ENCODE results near the gene EIF2S1.
"Not testable (repeated sequence)": the region's sequence is repeated elsewhere in the genome, so short reads cannot be mapped to it uniquely, and the experiment has no call there.

Gene EIF2S1

DNA sequence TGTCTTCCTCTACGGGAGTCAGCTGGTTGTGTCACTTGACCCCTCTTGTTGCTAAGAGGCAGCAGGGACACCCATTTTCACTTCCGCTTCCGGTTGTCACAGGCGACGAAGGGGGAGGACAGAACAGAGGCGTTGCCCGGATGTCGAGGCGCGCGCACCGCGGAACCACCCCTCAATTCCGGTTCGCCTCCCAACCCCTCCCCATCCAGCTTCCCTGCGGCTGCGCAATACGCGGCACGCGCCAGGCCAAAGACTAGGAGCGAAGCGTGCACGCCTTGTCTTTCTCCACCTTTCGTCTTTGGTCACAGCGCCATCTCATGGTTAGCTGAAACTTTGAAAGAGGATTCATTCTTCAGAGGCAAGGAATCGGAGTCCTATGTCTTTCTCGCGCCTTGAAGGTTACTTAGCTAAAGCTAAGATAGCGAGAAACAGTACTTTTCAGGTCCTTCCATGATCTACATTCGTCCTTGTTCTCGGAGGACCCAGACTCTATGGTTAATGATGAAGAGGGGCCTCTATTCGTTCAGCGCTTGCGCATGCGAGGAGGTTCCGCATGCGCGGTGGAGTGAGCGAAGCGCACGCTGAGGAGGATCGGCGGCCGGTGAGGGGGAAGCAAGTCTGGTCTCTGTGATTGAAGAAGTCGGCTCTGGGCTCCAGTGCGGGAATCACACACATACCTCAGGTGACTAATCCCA lies at the start of gene EIF2S1, which contains the start of gene ATP6V1D:
EIF2S1 (plus strand) TSS at position 554 of the 695 bp plus-strand sequence. CDS start 4,440 bp downstream, outside the sequence.
ATP6V1D (minus strand) TSS at position 30 of the 695 bp plus-strand sequence. CDS start 106 bp downstream, outside the sequence.
- ATAC-seq (ENCODE audit: low read depth) (peak; percentile 82), DNase-seq (ENCODE audit: low spot score in 2 of 2) (peak; percentile 96 to 99)
- Mint-ChIP-seq H3K36me3 (peaks cover 4% of the 10 kb centered on the region), H3K4me1 (peaks cover 38% of the 10 kb centered on the region), H3K4me3 (peak within 1 kb of the TSS; percentile 93), H3K9me3 (no peaks in the 10 kb centered on the region), H3K27ac (peak within 1 kb of the TSS; percentile 96), H3K27me3 (no peaks in the 10 kb centered on the region)

DNA sequence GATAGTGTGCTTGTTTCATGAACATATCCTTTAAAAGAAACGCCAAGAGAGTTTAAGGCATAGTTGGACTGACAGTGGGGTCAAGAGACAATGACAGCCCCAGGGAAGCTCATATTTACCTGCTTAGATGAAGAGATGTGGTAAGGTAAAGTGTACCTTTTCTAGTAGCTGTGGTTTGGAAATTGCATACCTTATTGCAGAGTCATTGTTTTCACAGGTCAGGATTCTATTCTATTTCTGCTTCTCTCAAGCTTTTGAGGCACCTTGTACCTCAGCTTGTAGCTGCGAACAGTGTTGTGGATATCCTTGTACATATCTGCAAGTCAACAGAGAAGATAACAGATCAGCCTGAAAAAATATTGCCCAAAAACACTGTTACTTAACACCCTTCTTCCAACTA lies 48.3 kb upstream of the EIF2S1 start:
- no peak for DNase-seq (ENCODE audit: low spot score in 2 of 2)
- Mint-ChIP-seq H3K9me3 (no peaks in the 10 kb centered on the region), H3K27ac (no peak overlapping the region), H3K4me1 (peaks cover 4% of the 10 kb centered on the region), H3K36me3 (peaks cover 12% of the 10 kb centered on the region), H3K4me3 (no peak overlapping the region), H3K27me3 (no peaks in the 10 kb centered on the region)
- no peak for ATAC-seq (ENCODE audit: low read depth)

DNA sequence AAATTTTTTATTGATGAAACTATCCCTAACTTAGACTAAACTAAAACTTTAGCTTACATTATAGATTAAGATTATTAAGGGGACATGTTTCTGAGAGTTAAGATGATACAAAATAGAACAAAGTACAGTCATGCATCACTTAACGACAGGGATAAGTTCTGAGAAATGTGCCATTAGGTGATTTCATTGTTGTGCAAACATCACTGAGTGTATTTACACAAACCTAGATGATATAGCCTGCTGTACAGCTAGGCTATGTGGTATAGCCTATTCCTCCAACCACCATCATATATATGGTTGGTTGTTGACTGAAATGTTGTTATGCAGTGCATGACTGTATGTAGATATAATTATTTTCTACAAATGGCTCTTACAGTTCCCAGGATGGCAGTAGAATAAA lies 47.0 kb upstream of the EIF2S1 start:
- peaks cover 12% of the 10 kb centered on the region for H3K36me3 Mint-ChIP-seq
- ATAC-seq (ENCODE audit: low read depth) (no peak), DNase-seq (ENCODE audit: low spot score in 2 of 2) (no peak)
- H3K4me1 Mint-ChIP-seq = no peaks in the 10 kb centered on the region
- H3K27ac Mint-ChIP-seq = no peak overlapping the region
- no peaks in the 10 kb centered on the region for H3K9me3 Mint-ChIP-seq
- no peaks in the 10 kb centered on the region for H3K27me3 Mint-ChIP-seq
- H3K4me3 Mint-ChIP-seq = no peak overlapping the region

DNA sequence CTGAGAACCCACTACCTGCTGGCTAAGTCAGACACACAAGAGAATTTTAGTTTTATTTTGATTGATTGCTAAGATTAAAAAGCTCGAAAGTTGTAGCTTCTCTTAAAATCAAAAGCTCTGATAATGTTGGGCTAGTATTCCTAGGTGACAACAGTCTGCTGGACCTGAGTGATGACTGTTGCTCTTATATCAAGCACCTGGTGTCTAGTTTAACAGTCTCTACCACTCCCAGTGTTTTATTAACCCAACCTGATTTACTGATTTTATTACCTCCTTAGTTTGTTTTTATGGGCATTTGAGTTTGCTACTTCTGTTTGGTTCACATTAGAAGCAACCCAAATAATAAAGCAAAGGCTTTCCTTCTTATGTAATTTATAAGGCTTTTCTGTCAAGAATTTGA lies 42.3 kb upstream of the EIF2S1 start:
- Mint-ChIP-seq H3K27me3 (no peaks in the 10 kb centered on the region), H3K27ac (no peak overlapping the region), H3K4me1 (no peaks in the 10 kb centered on the region), H3K9me3 (no peaks in the 10 kb centered on the region), H3K4me3 (no peak overlapping the region), H3K36me3 (peaks cover 16% of the 10 kb centered on the region)
- DNase-seq (ENCODE audit: low spot score in 2 of 2) (no peak), ATAC-seq (ENCODE audit: low read depth) (no peak)

DNA sequence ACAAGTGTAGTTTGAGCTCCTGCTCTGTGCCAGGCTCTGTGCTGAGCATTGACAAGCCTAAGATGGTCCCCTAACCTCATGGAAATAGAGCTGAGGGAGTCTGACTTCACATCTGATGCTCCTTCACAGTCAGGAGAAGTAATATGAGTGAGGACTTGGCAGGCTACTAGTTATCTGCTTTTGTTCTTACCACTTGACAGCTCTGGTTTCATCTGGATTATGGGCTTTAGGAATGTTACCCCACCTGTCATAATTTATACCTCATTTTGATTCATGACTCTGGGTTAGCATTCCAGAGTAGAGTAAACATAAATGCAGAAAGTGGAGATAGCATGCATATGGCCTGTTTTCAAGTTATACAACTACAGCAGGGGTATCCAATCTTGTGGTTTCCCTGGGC lies 41.0 kb upstream of the EIF2S1 start:
- no peak overlapping the region for H3K27ac Mint-ChIP-seq
- DNase-seq (ENCODE audit: low spot score in 2 of 2) = no peak
- H3K36me3 Mint-ChIP-seq = peaks cover 12% of the 10 kb centered on the region
- no peaks in the 10 kb centered on the region for H3K9me3 Mint-ChIP-seq
- H3K4me3 Mint-ChIP-seq = no peak overlapping the region
- no peaks in the 10 kb centered on the region for H3K27me3 Mint-ChIP-seq
- H3K4me1 Mint-ChIP-seq = no peaks in the 10 kb centered on the region
- no peak for ATAC-seq (ENCODE audit: low read depth)

DNA sequence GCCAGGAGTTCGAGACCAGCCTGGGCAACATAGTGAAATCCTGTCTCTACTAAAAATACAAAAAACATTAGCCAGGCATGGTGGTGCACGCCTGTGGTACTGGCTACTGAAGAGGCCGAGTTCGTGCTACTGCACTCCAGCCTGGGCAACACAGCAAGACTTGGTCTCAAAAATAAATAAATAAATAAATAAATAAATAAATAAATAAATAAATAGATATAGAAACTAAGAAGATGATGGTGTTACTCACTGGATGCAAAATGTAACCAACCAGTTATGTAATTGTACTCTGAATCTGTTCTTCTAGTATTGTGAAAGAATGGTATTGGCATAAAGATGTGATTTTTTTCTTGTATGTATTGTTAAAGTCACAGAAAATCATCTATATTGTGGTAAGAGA lies 30.5 kb upstream of the EIF2S1 start:
- not testable (repeated sequence) for H3K27ac Mint-ChIP-seq; DNase-seq (ENCODE audit: low spot score in 2 of 2); H3K4me3 Mint-ChIP-seq; ATAC-seq (ENCODE audit: low read depth); H3K4me1 Mint-ChIP-seq; H3K9me3 Mint-ChIP-seq; H3K27me3 Mint-ChIP-seq
- peaks cover 38% of the 10 kb centered on the region for H3K36me3 Mint-ChIP-seq

DNA sequence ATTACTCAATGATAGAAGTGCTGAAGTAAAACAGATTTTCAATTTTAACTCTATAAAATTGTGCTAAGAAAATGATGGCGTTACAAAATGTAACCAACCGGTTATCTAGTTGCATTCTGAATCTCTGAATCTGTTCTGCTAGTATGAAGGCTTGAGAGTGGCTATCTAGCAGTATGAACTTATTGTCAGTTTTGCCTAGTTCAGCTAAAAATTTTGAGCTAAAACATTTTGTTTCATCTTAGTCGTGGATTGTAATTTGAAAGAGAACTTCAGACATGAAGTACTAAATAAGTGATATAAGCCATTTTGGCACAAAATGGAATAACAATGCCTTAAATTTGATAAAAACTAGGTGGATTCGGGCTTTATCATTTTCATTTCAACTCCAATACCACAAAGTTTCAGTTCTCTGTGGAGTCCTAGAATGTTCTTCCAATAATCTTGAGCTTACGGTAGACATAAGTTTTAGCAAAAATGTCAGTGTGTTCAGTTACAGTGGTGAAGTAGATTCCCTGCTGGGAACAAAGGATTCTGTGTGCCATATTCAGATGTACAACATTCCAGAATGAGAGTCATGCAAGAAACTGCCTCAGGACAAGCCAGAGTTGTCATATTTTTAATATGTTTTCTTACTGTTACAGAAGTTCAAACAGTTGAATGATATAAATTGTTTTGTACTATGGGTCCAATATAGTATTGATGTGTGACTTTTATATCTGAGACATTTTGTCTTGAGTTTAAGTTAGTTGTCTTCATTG lies 28.6 kb upstream of the EIF2S1 start:
- peaks cover 38% of the 10 kb centered on the region for H3K36me3 Mint-ChIP-seq
- H3K27me3 Mint-ChIP-seq = no peaks in the 10 kb centered on the region
- no peaks in the 10 kb centered on the region for H3K4me1 Mint-ChIP-seq
- no peak for DNase-seq (ENCODE audit: low spot score in 2 of 2)
- no peak overlapping the region for H3K4me3 Mint-ChIP-seq
- no peak for ATAC-seq (ENCODE audit: low read depth)
- no peak overlapping the region for H3K27ac Mint-ChIP-seq
- H3K9me3 Mint-ChIP-seq = no peaks in the 10 kb centered on the region

DNA sequence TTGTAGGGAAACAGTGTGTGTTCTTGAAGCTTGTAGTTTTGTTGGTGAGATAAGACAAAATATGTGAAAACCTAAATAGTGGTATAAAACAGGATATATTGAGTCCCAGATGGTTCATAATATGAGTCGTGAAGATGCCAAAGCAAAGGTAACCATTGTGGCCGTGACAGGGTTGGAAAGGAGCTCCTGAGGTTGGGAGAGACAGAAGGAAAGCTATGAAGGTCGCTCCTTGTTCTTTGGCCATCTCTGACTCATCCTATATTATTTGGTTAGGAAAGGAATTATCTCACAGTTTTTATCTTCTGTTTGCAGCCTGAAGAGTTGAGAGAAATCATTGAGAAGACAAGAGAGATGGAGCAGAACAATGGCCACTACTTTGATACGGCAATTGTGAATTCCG lies 27.7 kb upstream of the EIF2S1 start:
- Mint-ChIP-seq H3K27me3 (no peaks in the 10 kb centered on the region), H3K36me3 (peaks cover 38% of the 10 kb centered on the region), H3K27ac (no peak overlapping the region), H3K4me1 (no peaks in the 10 kb centered on the region), H3K4me3 (no peak overlapping the region), H3K9me3 (no peaks in the 10 kb centered on the region)
- DNase-seq (ENCODE audit: low spot score in 2 of 2) (no peak), ATAC-seq (ENCODE audit: low read depth) (no peak)

DNA sequence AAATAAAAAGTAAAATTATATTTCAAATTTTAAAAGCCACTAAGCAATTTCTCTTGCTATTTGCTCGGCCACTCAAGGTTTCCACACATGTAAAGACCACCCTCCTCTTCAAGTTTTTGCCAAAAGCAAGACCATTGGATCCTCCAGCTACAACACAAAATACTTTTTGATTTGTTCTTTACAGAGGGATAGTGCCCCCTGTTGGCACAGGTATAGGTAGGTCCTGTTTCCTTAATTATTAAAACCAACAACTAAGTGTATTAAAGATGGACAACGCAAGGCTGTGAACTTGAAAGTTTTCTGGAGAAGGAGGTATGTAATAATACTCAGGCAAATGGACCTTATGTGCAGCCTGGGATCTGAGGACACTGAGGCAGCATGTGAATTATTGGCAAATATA lies 24.3 kb upstream of the EIF2S1 start:
- H3K27me3 Mint-ChIP-seq = no peaks in the 10 kb centered on the region
- no peaks in the 10 kb centered on the region for H3K4me1 Mint-ChIP-seq
- no peak for DNase-seq (ENCODE audit: low spot score in 2 of 2)
- peak overlapping the region; percentile 35 for H3K27ac Mint-ChIP-seq
- no peaks in the 10 kb centered on the region for H3K9me3 Mint-ChIP-seq
- no peak overlapping the region for H3K4me3 Mint-ChIP-seq
- peaks cover 28% of the 10 kb centered on the region for H3K36me3 Mint-ChIP-seq
- no peak for ATAC-seq (ENCODE audit: low read depth)

DNA sequence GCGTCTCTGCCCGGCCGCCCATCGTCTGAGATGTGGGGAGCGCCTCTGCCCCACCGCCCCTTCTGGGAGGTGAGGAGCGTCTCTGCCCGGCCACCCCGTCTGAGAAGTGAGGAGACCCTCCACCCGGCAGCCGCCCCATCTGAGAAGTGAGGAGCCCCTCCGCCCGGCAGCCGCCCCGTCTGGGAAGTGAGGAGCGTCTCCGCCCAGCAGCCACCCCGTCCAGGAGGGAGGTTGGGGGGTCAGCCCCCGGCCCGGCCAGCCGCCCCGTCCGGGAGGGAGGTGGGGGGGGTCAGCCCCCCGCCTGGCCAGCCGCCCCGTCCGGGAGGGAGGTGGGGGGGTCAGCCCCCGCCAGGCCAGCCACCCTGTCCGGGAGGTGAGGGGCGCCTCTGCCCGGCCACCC lies 18.9 kb upstream of the EIF2S1 start:
- not testable (repeated sequence) for ATAC-seq (ENCODE audit: low read depth); H3K4me3 Mint-ChIP-seq; DNase-seq (ENCODE audit: low spot score in 2 of 2); H3K9me3 Mint-ChIP-seq; H3K27me3 Mint-ChIP-seq; H3K27ac Mint-ChIP-seq; H3K4me1 Mint-ChIP-seq
- H3K36me3 Mint-ChIP-seq = peaks cover 20% of the 10 kb centered on the region

DNA sequence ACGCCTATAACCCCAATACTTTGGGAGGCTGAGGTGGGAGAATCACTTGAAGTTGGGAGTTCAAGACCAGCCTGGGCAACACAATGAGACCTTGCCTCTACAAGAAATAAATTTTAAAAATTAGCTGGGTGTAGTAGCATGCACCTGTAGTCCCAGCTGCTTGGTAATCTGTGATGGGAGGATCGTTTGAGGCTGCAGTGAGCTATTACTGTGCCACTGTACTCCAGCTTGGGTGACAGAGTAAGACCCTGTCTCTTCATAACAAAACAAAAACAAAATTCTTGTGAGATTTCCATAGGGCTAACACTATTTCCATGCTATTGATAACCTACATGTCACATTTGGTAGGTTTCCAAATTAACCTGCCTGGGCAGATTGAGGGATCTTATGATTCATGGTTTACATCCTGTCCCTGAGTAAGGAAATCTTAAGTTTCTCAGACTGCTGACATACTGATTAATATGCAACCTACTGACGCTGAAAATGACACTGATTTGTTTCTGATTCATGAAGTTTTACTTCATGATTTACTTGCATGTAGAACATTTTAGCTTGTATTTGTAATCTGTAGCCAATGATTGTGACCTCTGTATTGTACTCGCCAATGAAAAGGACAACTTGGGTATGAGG lies 16.4 kb upstream of the EIF2S1 start:
- ATAC-seq (ENCODE audit: low read depth) = no peak
- Mint-ChIP-seq H3K4me1 (no peaks in the 10 kb centered on the region), H3K27me3 (no peaks in the 10 kb centered on the region), H3K27ac (no peak overlapping the region), H3K4me3 (no peak overlapping the region), H3K9me3 (no peaks in the 10 kb centered on the region), H3K36me3 (peaks cover 19% of the 10 kb centered on the region)
- no peak for DNase-seq (ENCODE audit: low spot score in 2 of 2)

DNA sequence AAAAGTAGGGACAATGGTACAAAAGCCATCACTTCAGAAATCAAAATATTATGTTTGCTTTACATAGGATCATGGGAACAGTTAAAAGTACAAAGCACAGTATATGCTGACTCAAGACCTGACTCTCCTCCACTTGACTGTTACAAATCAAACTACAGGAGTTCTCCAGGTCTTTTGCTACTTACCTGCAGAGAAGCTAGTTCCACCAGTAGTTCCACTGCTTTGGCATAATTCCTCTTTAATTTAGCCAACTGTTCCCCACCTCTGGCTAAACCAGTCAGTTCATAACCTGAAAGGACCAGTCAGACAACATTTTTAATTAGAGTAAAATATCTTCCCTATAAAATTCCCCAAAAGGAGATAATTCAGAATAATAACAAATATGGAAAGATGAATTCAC lies 14.5 kb upstream of the EIF2S1 start:
- Mint-ChIP-seq H3K36me3 (peaks cover 24% of the 10 kb centered on the region), H3K27ac (no peak overlapping the region), H3K4me3 (no peak overlapping the region), H3K27me3 (no peaks in the 10 kb centered on the region), H3K9me3 (no peaks in the 10 kb centered on the region), H3K4me1 (no peaks in the 10 kb centered on the region)
- no peak for DNase-seq (ENCODE audit: low spot score in 2 of 2)
- ATAC-seq (ENCODE audit: low read depth) = no peak

DNA sequence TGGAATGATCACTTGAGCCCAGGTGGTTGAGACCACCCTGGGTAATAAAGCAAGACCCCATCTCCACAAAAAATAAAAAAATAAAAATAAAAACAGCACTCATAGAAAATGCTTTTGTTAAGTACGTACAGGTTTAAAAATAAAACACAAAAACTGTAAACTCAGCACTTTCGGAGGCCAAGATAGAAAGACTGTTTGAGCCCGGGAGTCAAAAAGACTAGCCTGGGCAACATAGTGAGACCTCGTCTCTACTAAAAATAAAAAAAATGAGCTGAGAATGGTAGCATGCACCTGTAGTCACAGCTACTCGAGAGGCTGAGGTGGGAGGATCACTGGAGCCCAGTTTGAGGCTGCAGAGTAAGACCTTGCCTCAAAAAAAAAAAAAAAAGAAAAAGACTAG lies 8.1 kb upstream of the EIF2S1 start:
- Mint-ChIP-seq H3K36me3 (peaks cover 18% of the 10 kb centered on the region), H3K4me3 (no peak overlapping the region), H3K27ac (no peak overlapping the region), H3K4me1 (peaks cover 5% of the 10 kb centered on the region), H3K27me3 (no peaks in the 10 kb centered on the region), H3K9me3 (no peaks in the 10 kb centered on the region)
- ATAC-seq (ENCODE audit: low read depth) (no peak), DNase-seq (ENCODE audit: low spot score in 2 of 2) (no peak)

DNA sequence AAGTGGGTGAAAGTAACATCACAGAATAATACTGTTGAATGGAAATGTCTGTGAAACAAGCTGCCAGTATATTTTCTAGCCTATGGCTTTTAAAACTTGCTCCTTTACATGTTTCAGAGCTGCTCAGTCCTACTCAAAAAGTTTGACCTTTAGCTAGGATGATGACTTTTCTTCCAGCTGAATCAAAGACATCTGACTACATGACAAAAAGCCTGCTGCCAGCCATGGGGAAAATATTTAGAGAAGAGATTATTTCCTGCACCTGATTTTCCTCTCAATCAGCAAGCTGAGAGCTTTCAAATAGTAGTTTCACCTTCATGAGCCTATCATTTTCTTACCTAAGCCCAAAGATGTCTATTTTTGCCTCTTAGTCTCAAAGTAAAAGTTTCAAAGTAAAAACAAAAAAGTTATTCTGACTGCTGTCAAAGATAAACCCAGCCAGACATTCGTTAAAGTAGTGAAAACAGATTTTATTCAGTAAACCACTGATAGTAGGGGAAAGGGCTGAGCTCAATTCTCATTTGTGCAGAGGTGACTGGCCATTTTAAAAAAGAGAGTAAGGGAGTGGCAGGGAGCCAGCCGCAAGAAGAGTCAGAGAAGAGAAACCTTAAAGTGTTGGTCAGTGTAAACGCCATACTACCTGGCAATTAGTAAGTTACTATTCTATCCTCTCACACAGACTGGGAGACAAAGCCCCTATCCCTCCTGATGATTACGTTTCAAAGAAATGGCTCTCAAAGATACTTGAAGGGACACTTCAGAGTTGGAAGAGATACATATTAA lies 2.8 kb upstream of the EIF2S1 start:
- no peaks in the 10 kb centered on the region for H3K27me3 Mint-ChIP-seq
- H3K9me3 Mint-ChIP-seq = no peaks in the 10 kb centered on the region
- peaks cover 28% of the 10 kb centered on the region for H3K4me1 Mint-ChIP-seq
- H3K4me3 Mint-ChIP-seq = no peak overlapping the region
- ATAC-seq (ENCODE audit: low read depth) = no peak
- no peak for DNase-seq (ENCODE audit: low spot score in 2 of 2)
- H3K27ac Mint-ChIP-seq = no peak overlapping the region
- peaks cover 5% of the 10 kb centered on the region for H3K36me3 Mint-ChIP-seq
